H9 (cell line): ENCODE results near the gene TGOLN2. TPM values are rescaled to one million over a fixed set of nuclear protein-coding genes. Genes with fewer than 3 reads are reported as not detected.

ENCODE experiments used
- DNase-seq: peaks from one replicate; pipeline ENCODE4 v3.0.0-alpha.2; 2017
- H2AFZ ChIP-seq: one replicate; pipeline ENCODE4 v1.6.1; 2013; ENCODE audit warnings: mild to moderate bottlenecking, low read length, control low read depth, moderate library complexity
- H2AK5ac ChIP-seq: 2 replicates; pipeline ENCODE4 v1.6.1; 2013; ENCODE audit warnings: low read length, control low read depth, mixed read lengths; ENCODE audit not compliant: insufficient read length
- H2BK120ac ChIP-seq: one replicate; pipeline ENCODE4 v1.6.1; 2013; ENCODE audit warnings: low read depth, mild to moderate bottlenecking, low read length, control low read depth, inconsistent platforms; ENCODE audit not compliant: poor library complexity, severe bottlenecking
- H2BK12ac ChIP-seq: 2 replicates; pipeline ENCODE4 v1.6.1; 2013; ENCODE audit warnings: low read length, control low read depth, mixed read lengths, low read depth; ENCODE audit not compliant: insufficient read length
- H2BK15ac ChIP-seq: 2 replicates; pipeline ENCODE4 v1.6.1; 2013; ENCODE audit warnings: low read depth, low read length, control low read depth
- H2BK20ac ChIP-seq: one replicate; pipeline ENCODE4 v1.6.1; 2013; ENCODE audit warnings: low read depth, mild to moderate bottlenecking, low read length, control low read depth, inconsistent platforms; ENCODE audit not compliant: poor library complexity, severe bottlenecking
- H2BK5ac ChIP-seq: 2 replicates; pipeline ENCODE4 v1.6.1; 2013; ENCODE audit warnings: low read length, control low read depth, mixed read lengths; ENCODE audit not compliant: insufficient read length
- H3K14ac ChIP-seq: 2 replicates; pipeline ENCODE4 v1.6.1; 2013; ENCODE audit warnings: low read length, control low read depth; ENCODE audit not compliant: insufficient read depth
- H3K18ac ChIP-seq: 2 replicates; pipeline ENCODE4 v1.6.1; 2013; ENCODE audit warnings: low read depth, mild to moderate bottlenecking, mixed read lengths, low read length, control low read depth; ENCODE audit not compliant: insufficient read length
- H3K23ac ChIP-seq: 2 replicates; pipeline ENCODE4 v1.6.1; 2013; ENCODE audit warnings: low read length, control low read depth, mixed read lengths, low read depth; ENCODE audit not compliant: insufficient read length
- H3K23me2 ChIP-seq: 2 replicates; pipeline ENCODE4 v1.6.1; 2013; ENCODE audit warnings: low read depth, mild to moderate bottlenecking, mixed read lengths, low read length, control low read depth; ENCODE audit not compliant: insufficient read length, poor library complexity, severe bottlenecking
- H3K27ac ChIP-seq: 2 replicates; pipeline ENCODE4 v1.5.1; 2013; ENCODE audit warnings: low read length, control low read depth, mixed read lengths, low read depth; ENCODE audit not compliant: insufficient read length
- H3K27me3 ChIP-seq: 2 replicates; pipeline ENCODE4 v1.6.1; 2013; ENCODE audit warnings: low read length, control low read depth, inconsistent platforms; ENCODE audit not compliant: insufficient read depth
- H3K4ac ChIP-seq: 2 replicates; pipeline ENCODE4 v1.6.1; 2013; ENCODE audit warnings: low read depth, mild to moderate bottlenecking, control low read depth, inconsistent platforms, low read length, moderate library complexity
- H3K4me1 ChIP-seq: 2 replicates; pipeline ENCODE4 v1.6.1; 2013; ENCODE audit warnings: low read length, control low read depth, inconsistent platforms; ENCODE audit not compliant: insufficient read depth
- H3K4me2 ChIP-seq: 2 replicates; pipeline ENCODE4 v1.6.1; 2013; ENCODE audit warnings: low read length, control low read depth, mixed read lengths; ENCODE audit not compliant: insufficient read length, insufficient read depth
- H3K56ac ChIP-seq: 2 replicates; pipeline ENCODE4 v1.6.1; 2013; ENCODE audit warnings: low read depth, mild to moderate bottlenecking, mixed read lengths, low read length, control low read depth; ENCODE audit not compliant: insufficient read length
- H3K79me1 ChIP-seq: 2 replicates; pipeline ENCODE4 v1.6.1; 2013; ENCODE audit warnings: low read depth, mild to moderate bottlenecking, moderate library complexity, low read length, control low read depth, inconsistent platforms; ENCODE audit not compliant: insufficient read depth, poor library complexity, severe bottlenecking
- H3K79me2 ChIP-seq: 2 replicates; pipeline ENCODE4 v1.6.1; 2013; ENCODE audit warnings: low read length, control low read depth, inconsistent platforms; ENCODE audit not compliant: insufficient read depth
- H3K9ac ChIP-seq: 2 replicates; pipeline ENCODE4 v1.6.1; 2013; ENCODE audit warnings: low read length, control low read depth, mixed read lengths; ENCODE audit not compliant: insufficient read length; ENCODE audit errors: extremely low read depth
- H3K9me3 ChIP-seq: one replicate; pipeline ENCODE4 v1.6.1; 2013; ENCODE audit warnings: low read depth, low read length, inconsistent platforms; ENCODE audit not compliant: control insufficient read depth
- H3T11ph ChIP-seq: one replicate; pipeline ENCODE4 v1.6.1; 2013; ENCODE audit warnings: mild to moderate bottlenecking, low read length, control low read depth, inconsistent platforms
- H4K20me1 ChIP-seq: one replicate; pipeline ENCODE4 v1.6.1; 2013; ENCODE audit not compliant: control insufficient read depth, insufficient read length, insufficient read depth
- H4K5ac ChIP-seq: 2 replicates; pipeline ENCODE4 v1.6.1; 2013; ENCODE audit warnings: low read depth, mild to moderate bottlenecking, mixed read lengths, low read length, control low read depth; ENCODE audit not compliant: insufficient read length
- H4K8ac ChIP-seq: replicated peaks from 2 replicates; pipeline ENCODE4 v1.6.1; 2013; ENCODE audit warnings: low read length, control low read depth, mixed read lengths, low read depth; ENCODE audit not compliant: insufficient read length
- H4K91ac ChIP-seq: 2 replicates; pipeline ENCODE4 v1.6.1; 2013; ENCODE audit warnings: low read depth, mild to moderate bottlenecking, moderate library complexity, mixed read lengths, low read length, control low read depth; ENCODE audit not compliant: insufficient read length
- H3K27ac Mint-ChIP-seq, 3 experiments: 2 replicates in 2 of 3; 3 replicates in 1 of 3; pipeline ENCODE4 v1.8.0; 2020 to 2021; ENCODE audit warnings: mixed read lengths in 3 of 3, mild to moderate bottlenecking in 1 of 3, moderate library complexity in 1 of 3
- H3K27me3 Mint-ChIP-seq: 2 replicates; pipeline ENCODE4 v1.8.0; 2021; ENCODE audit warnings: low read depth, mild to moderate bottlenecking, moderate library complexity, mixed read lengths
- H3K36me3 Mint-ChIP-seq, 3 experiments: 2 replicates in 2 of 3; 3 replicates in 1 of 3; pipeline ENCODE4 v1.8.0; 2020 to 2021; ENCODE audit warnings: low read depth in 3 of 3, mixed read lengths in 3 of 3; ENCODE audit not compliant: insufficient read depth in 1 of 3
- H3K4me1 Mint-ChIP-seq, 2 experiments: 2 replicates each; pipeline ENCODE4 v1.8.0; 2020; ENCODE audit warnings: mixed read lengths in 2 of 2
- H3K4me3 Mint-ChIP-seq, 2 experiments: 2 replicates in 1 of 2; 3 replicates in 1 of 2; pipeline ENCODE4 v1.8.0; 2020 to 2021; ENCODE audit warnings: mild to moderate bottlenecking in 2 of 2, mixed read lengths in 2 of 2, moderate library complexity in 1 of 2
- H3K9me3 Mint-ChIP-seq, 2 experiments: 2 replicates in 1 of 2; 3 replicates in 1 of 2; pipeline ENCODE4 v1.8.0; 2020; ENCODE audit warnings: mild to moderate bottlenecking in 2 of 2, mixed read lengths in 2 of 2, moderate library complexity in 1 of 2
- WGBS: extraction: QIAGEN DNeasy Blood & Tissue Kit; methylation state at CpG from one replicate; pipeline ENCODE4 v1.1.7; 2013; ENCODE audit warnings: missing lambda C conversion rate, low lambda C conversion rate, mixed read lengths; ENCODE audit not compliant: insufficient read length; ENCODE audit errors: extremely low coverage; 5-methylcytosine and 5-hydroxymethylcytosine counted together
- total RNA-seq: library from RNA; stranded (reverse); gene quantifications from 2 replicates; pipeline ENCODE4 v1.2.1, GENCODE V29; 2021
- TF ChIP-seq, protein P1 (sequence below): fragments of 200-600 bp; sonication (generic); conservative IDR thresholded peaks from 3 replicates; pipeline ENCODE4 v1.8.0; 2021; ENCODE audit warnings: antibody characterized with exemption, mild to moderate bottlenecking

The TGOLN2 gene
- total RNA-seq, 1 experiment from 2014 or later: 47.8 TPM

DNA sequence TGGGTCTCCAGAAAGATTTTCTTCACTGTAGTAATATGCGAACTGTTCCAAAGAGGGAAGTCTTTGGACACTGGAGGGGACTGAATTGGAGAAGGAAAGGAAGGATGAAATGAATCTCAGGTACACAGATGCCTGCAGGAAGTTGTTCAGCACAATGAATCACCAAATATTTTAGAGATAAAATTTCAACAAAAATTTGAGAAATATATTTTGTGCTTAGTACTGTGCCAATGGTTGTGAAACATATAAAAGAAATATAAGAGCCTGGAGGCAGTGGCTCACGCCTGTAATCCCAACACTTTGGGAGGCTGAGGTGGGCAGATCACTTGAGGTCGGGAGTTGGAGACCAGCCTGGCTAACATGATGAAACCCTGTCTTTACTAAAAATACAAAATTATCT, 29.9 kb upstream of the TGOLN2 start:
- no peak overlapping the region for H3K4me3 Mint-ChIP-seq
- H3K27me3 ChIP-seq: no peaks in the 10 kb centered on the region
- H3K4me2 ChIP-seq: no peak overlapping the region
- no peak overlapping the region for H2AK5ac ChIP-seq
- H3K36me3 Mint-ChIP-seq: peaks cover 3 to 20% (median 7%) of the 10 kb centered on the region in 3 experiments; a peak in 6 of 7 replicates
- H3K56ac ChIP-seq: no peak overlapping the region
- no CpG with 5 or more reads among the region's 3 CpGs for WGBS
- peaks cover 5 to 12% of the 10 kb centered on the region in 2 experiments; a peak in 3 of 4 replicates for H3K4me1 Mint-ChIP-seq
- H3K27me3 Mint-ChIP-seq: no peaks in the 10 kb centered on the region
- no peak for DNase-seq
- no peak overlapping the region for H3K23ac ChIP-seq
- TF ChIP-seq, protein P1, sequence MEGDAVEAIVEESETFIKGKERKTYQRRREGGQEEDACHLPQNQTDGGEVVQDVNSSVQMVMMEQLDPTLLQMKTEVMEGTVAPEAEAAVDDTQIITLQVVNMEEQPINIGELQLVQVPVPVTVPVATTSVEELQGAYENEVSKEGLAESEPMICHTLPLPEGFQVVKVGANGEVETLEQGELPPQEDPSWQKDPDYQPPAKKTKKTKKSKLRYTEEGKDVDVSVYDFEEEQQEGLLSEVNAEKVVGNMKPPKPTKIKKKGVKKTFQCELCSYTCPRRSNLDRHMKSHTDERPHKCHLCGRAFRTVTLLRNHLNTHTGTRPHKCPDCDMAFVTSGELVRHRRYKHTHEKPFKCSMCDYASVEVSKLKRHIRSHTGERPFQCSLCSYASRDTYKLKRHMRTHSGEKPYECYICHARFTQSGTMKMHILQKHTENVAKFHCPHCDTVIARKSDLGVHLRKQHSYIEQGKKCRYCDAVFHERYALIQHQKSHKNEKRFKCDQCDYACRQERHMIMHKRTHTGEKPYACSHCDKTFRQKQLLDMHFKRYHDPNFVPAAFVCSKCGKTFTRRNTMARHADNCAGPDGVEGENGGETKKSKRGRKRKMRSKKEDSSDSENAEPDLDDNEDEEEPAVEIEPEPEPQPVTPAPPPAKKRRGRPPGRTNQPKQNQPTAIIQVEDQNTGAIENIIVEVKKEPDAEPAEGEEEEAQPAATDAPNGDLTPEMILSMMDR: no peak
- H3K9ac ChIP-seq: no peak overlapping the region
- no peak overlapping the region for H3K27ac Mint-ChIP-seq
- no peaks in the 10 kb centered on the region for H3K9me3 Mint-ChIP-seq
- peaks cover 12% of the 10 kb centered on the region for H3K23me2 ChIP-seq
- no peak overlapping the region for H4K91ac ChIP-seq
- no peak overlapping the region for H3T11ph ChIP-seq
- no peak overlapping the region for H2BK20ac ChIP-seq
- no peaks in the 10 kb centered on the region for H3K9me3 ChIP-seq
- H3K18ac ChIP-seq: no peak overlapping the region
- no peak overlapping the region for H3K4ac ChIP-seq
- no peak overlapping the region for H4K8ac ChIP-seq
- no peak overlapping the region for H2BK5ac ChIP-seq
- H4K20me1 ChIP-seq: no peaks in the 10 kb centered on the region
- H3K4me1 ChIP-seq: no peaks in the 10 kb centered on the region
- no peaks in the 10 kb centered on the region for H3K79me1 ChIP-seq
- H3K27ac ChIP-seq: no peak overlapping the region
- H2BK120ac ChIP-seq: no peak overlapping the region
- H2BK15ac ChIP-seq: no peak overlapping the region
- H3K14ac ChIP-seq: no peak overlapping the region
- H2BK12ac ChIP-seq: no peak overlapping the region
- no peak overlapping the region for H4K5ac ChIP-seq
- H3K79me2 ChIP-seq: no peaks in the 10 kb centered on the region
- no peak overlapping the region for H2AFZ ChIP-seq
